Testis (tissue), 3 donors: ENCODE measurements around the gene ITPR2. TPM values are rescaled to one million over a fixed set of nuclear protein-coding genes. Genes with fewer than 3 reads are reported as not detected.

Experiments used
- DNase-seq: peaks from one replicate; pipeline ENCODE4 v3.0.0-alpha.2; 2019
- H3K27ac ChIP-seq, 2 donors: fragments of 200-600 bp; sonication (generic); one replicate each; pipeline ENCODE4 v1.5.1; 2019
- H3K27me3 ChIP-seq: fragments of 200-600 bp; sonication (generic); one replicate; pipeline ENCODE4 v1.5.1; 2019
- H3K36me3 ChIP-seq: fragments of 200-600 bp; sonication (generic); one replicate; pipeline ENCODE4 v1.5.1; 2017; ENCODE audit warnings: low read depth; ENCODE audit errors: missing control alignments
- H3K4me1 ChIP-seq: fragments of 200-600 bp; sonication (generic); one replicate; pipeline ENCODE4 v1.5.1; 2019
- H3K4me3 ChIP-seq, 2 donors: fragments of 200-600 bp; sonication (generic); one replicate each; pipeline ENCODE4 v1.5.1; 2017 to 2019
- H3K9me3 ChIP-seq: fragments of 200-600 bp; sonication (generic); one replicate; pipeline ENCODE4 v1.5.1; 2017
- CTCF ChIP-seq, 3 experiments: fragments of 450-650 bp in 2 of 3; fragments of 200-600 bp in 1 of 3; sonication (generic) in 1 of 3; IDR thresholded peaks; one replicate each; pipeline ENCODE4 v1.5.1; 2016 to 2019; ENCODE audit warnings: antibody characterized with exemption in 3 of 3, mild to moderate bottlenecking in 2 of 3, moderate library complexity in 1 of 3
- POLR2A ChIP-seq: fragments of 450-650 bp; IDR thresholded peaks from one replicate; pipeline ENCODE4 v1.6.1; 2017; ENCODE audit warnings: antibody characterized with exemption, mild to moderate bottlenecking, moderate library complexity
- WGBS, 2 donors: methylation state at CpG; one replicate each; pipeline ENCODE4 v1.1.5; 2018; 5-methylcytosine and 5-hydroxymethylcytosine counted together
- intact Hi-C: fragments of 100-400 bp; cut with DNase I; formaldehyde crosslinking; loops from one replicate; pipeline ENCODE4 v1.15.1; 2023; ENCODE audit warnings: low total_unique reads
- polyA plus RNA-seq: library from polyadenylated mRNA; stranded (reverse); fragments of 350-450 nt; fragmentation: Illumina TruSeq; extraction: RNeasy Lipid Tissue Mini Kit (QIAGEN cat#74804); gene quantifications from one replicate; pipeline ENCODE4 v1.2.3, GENCODE V29; 2014; ENCODE audit warnings: low read depth, low replicate concordance; ENCODE audit not compliant: insufficient read depth
- total RNA-seq, 2 donors: library from RNA; depleted of rRNA; stranded (reverse); fragments of >200 nt; gene quantifications; one replicate each; pipeline ENCODE4 v1.2.3, GENCODE V29; 2016

ITPR2 gene
- total and polyA plus RNA-seq, 3 donors from 2014 or later = 4.9 to 60.6 (median 56.9) TPM

- intact Hi-C loops = no loop called here
- DNase-seq = no peak
- Histone ChIP-seq H3K27ac (no peak overlapping the region), H3K36me3 (no peaks in the 10 kb centered on the region), H3K4me3 (no peak overlapping the region), H3K4me1 (no peaks in the 10 kb centered on the region), H3K27me3 (no peaks in the 10 kb centered on the region), H3K9me3 (no peaks in the 10 kb centered on the region)
- 87 to 90% methylated on average over 5 of the region's 5 CpGs for WGBS, 2 donors
- no peak for TF ChIP-seq CTCF (IDR thresholded peaks at IDR 0.05)
- no peak for TF ChIP-seq POLR2A
These were observed 210.4 kb downstream of the ITPR2 start for GRCh38 chr12:26622601-26623000.

GRCh38 chr12:26621932-26622331 is 211.1 kb downstream of the ITPR2 start:
- no peaks in the 10 kb centered on the region for H3K27me3 ChIP-seq
- no peaks in the 10 kb centered on the region for H3K9me3 ChIP-seq
- no peaks in the 10 kb centered on the region for H3K4me1 ChIP-seq
- H3K36me3 ChIP-seq = no peaks in the 10 kb centered on the region
- 87% methylated on average over 3 of the region's 3 CpGs for WGBS, 2 donors
- H3K4me3 ChIP-seq = no peak overlapping the region
- no peak for TF ChIP-seq POLR2A
- TF ChIP-seq CTCF (IDR thresholded peaks at IDR 0.05) = no peak
- no peak overlapping the region for H3K27ac ChIP-seq
- intact Hi-C loops = no loop called here
- no peak for DNase-seq

GRCh38 chr12:26620907-26621306 is 212.1 kb downstream of the ITPR2 start:
- Histone ChIP-seq H3K27ac (no peak overlapping the region), H3K4me3 (no peak overlapping the region), H3K27me3 (no peaks in the 10 kb centered on the region), H3K9me3 (no peaks in the 10 kb centered on the region), H3K4me1 (no peaks in the 10 kb centered on the region), H3K36me3 (no peaks in the 10 kb centered on the region)
- TF ChIP-seq CTCF (IDR thresholded peaks at IDR 0.05) = no peak
- no peak for TF ChIP-seq POLR2A
- intact Hi-C loops = no loop called here
- WGBS, 2 donors = 93 to 94% methylated on average over 5 of the region's 5 CpGs
- DNase-seq = no peak

GRCh38 chr12:26617513-26617912 is 215.5 kb downstream of the ITPR2 start:
- TF ChIP-seq CTCF (IDR thresholded peaks at IDR 0.05) (no peak), POLR2A (no peak)
- Histone ChIP-seq H3K4me3 (no peak overlapping the region), H3K27ac (no peak overlapping the region), H3K4me1 (no peaks in the 10 kb centered on the region), H3K27me3 (no peaks in the 10 kb centered on the region), H3K36me3 (no peaks in the 10 kb centered on the region), H3K9me3 (no peaks in the 10 kb centered on the region)
- no peak for DNase-seq
- WGBS, 2 donors = 85 to 93% methylated on average over 1 of the region's 1 CpG
- intact Hi-C loops = no loop called here

- H3K27me3 ChIP-seq = no peaks in the 10 kb centered on the region
- no peak overlapping the region for H3K4me3 ChIP-seq
- DNase-seq = peak; percentile 29
- H3K27ac ChIP-seq = no peak overlapping the region
- no peaks in the 10 kb centered on the region for H3K36me3 ChIP-seq
- WGBS, 2 donors = 64 to 74% methylated on average over 3 of the region's 3 CpGs
- no peaks in the 10 kb centered on the region for H3K4me1 ChIP-seq
- no peaks in the 10 kb centered on the region for H3K9me3 ChIP-seq
- intact Hi-C loops = no loop called here
- TF ChIP-seq CTCF (IDR thresholded peaks at IDR 0.05) (peak; percentile 27 to 40 (median 36)), POLR2A (no peak)
These were observed 218.9 kb downstream of the ITPR2 start for GRCh38 chr12:26614011-26614616.
